Measurements from ENCODE around the gene IRF8. TPM values are rescaled to one million over a fixed set of nuclear protein-coding genes. Genes with fewer than 3 reads are reported as not detected.

IRF8 gene
- total RNA-seq, 1 experiment from 2014 or later: 0.28 TPM

DNA sequence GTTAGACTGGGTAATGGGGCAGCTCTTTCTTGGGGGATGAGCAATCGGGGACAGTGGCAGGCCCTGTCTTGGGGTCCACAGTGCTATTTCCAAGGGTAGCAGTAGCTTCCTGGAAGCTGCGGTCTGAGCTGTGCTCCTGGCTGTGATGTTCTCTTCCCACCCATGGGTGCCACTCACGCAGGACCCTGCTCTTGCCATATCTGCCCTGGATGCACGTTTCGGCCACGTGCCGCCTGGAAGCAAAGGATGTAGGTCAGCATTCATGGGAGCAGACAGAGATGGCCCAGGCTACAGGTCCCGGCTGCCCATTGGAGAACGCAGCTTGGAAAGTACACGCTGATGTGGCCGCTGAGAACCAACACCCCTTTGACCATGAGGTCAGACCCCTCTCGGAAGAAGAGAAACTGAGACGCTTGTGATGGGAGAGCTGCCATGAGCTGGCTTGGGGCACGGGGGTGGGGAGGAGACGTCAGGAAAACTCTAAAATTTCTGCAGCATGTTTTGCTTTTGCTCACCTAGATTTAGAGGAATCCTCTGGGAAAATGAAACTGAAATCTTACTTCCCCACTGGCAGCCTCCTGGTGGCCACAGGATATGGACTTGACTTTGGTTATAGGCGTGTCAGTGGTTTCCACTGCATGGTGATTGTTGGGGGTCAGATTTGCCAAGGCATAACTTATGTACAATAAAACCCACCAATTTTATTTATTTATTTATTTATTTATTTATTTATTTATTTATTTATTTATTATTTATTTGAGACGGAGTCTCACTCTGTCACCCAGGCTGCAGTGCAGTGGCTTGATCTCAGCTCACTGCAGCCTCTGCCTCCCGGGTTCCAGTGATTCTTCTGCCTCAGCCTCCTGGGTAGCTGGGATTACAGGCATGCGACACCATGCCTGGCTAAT, 36.2 kb upstream of the IRF8 start:
- Histone ChIP-seq H4K20me1 (ENCODE audit: control insufficient read depth, insufficient read depth, insufficient read length) (no peaks in the 10 kb centered on the region), H3K9me3 (ENCODE audit: control insufficient read depth, low read depth, low read length) (no peaks in the 10 kb centered on the region), H3K79me2 (ENCODE audit: insufficient read depth, low read length) (no peaks in the 10 kb centered on the region), H2BK5ac (ENCODE audit: insufficient read length, low read length) (no peak overlapping the region), H4K91ac (ENCODE audit: insufficient read length, low read depth, low read length) (no peak overlapping the region), H4K8ac (replicated peaks; ENCODE audit: insufficient read length, low read depth, low read length) (no peak overlapping the region), H2AK5ac (ENCODE audit: insufficient read length, low read length) (no peak overlapping the region), H3K27ac (ENCODE audit: insufficient read length, low read depth, low read length) (no peak overlapping the region), H2BK120ac (ENCODE audit: low read depth, low read length, poor library complexity, severe bottlenecking) (no peak overlapping the region), H3K79me1 (ENCODE audit: insufficient read depth, low read depth, low read length, poor library complexity, severe bottlenecking) (no peaks in the 10 kb centered on the region), H3K14ac (ENCODE audit: insufficient read depth, low read length) (no peak overlapping the region; the same call in 1 of the 2 replicates), H3T11ph (ENCODE audit: low read length) (no peak overlapping the region), H3K18ac (ENCODE audit: insufficient read length, low read depth, low read length) (no peak overlapping the region), H3K9ac (ENCODE audit: extremely low read depth, insufficient read length, low read length) (no peak overlapping the region), H3K4me2 (ENCODE audit: insufficient read depth, insufficient read length, low read length) (no peak overlapping the region), H3K4me1 (ENCODE audit: insufficient read depth, low read length) (no peaks in the 10 kb centered on the region), H3K23ac (ENCODE audit: insufficient read length, low read depth, low read length) (no peak overlapping the region), H2AFZ (ENCODE audit: low read length) (no peak overlapping the region), H4K5ac (ENCODE audit: insufficient read length, low read depth, low read length) (no peak overlapping the region), H3K4ac (ENCODE audit: low read depth, low read length) (no peak overlapping the region), H2BK12ac (ENCODE audit: insufficient read length, low read depth, low read length) (no peak overlapping the region), H2BK15ac (ENCODE audit: low read depth, low read length) (no peak overlapping the region), H2BK20ac (ENCODE audit: low read depth, low read length, poor library complexity, severe bottlenecking) (no peak overlapping the region), H3K27me3 (ENCODE audit: insufficient read depth, low read length) (no peaks in the 10 kb centered on the region), H3K56ac (ENCODE audit: insufficient read length, low read depth, low read length) (no peak overlapping the region), H3K23me2 (ENCODE audit: insufficient read length, low read depth, low read length, poor library complexity, severe bottlenecking) (no peaks in the 10 kb centered on the region)
- no peak for TF ChIP-seq CTCF (conservative IDR thresholded peaks at IDR 0.05)
- H3K4me1 Mint-ChIP-seq: no peaks in the 10 kb centered on the region
- peaks cover 4 to 11% of the 10 kb centered on the region in 2 experiments for H3K9me3 Mint-ChIP-seq
- H3K27me3 Mint-ChIP-seq (ENCODE audit: low read depth): peaks cover 15% of the 10 kb centered on the region
- no peak overlapping the region for H3K27ac Mint-ChIP-seq
- no peak overlapping the region for H3K4me3 Mint-ChIP-seq
- WGBS (ENCODE audit: extremely low coverage, insufficient read length, low lambda C conversion rate): no CpG with 5 or more reads among the region's 19 CpGs
- no peak for DNase-seq
- peaks cover 0 to 2% (median 0%) of the 10 kb centered on the region in 3 experiments; a peak in 1 of 7 replicates for H3K36me3 Mint-ChIP-seq (ENCODE audit: insufficient read depth in 1 of 3, low read depth in 3 of 3)

Data from H9 (cell line).